A549 (cell line): ENCODE results near the gene DMAC2.

Experiments used
- ESRRA ChIP-seq: fragments of 150-350 bp; IDR thresholded peaks from 2 replicates; pipeline ENCODE4 v1.6.1; 2014; ENCODE audit warnings: mild to moderate bottlenecking, low read length, borderline replicate concordance
- MAZ ChIP-seq: fragments of 150-350 bp; IDR thresholded peaks from 2 replicates; pipeline ENCODE4 v1.6.1; 2014; ENCODE audit warnings: antibody characterized with exemption, low read depth, low read length, borderline replicate concordance
- POLR2A ChIP-seq: IDR thresholded peaks from 2 replicates; pipeline ENCODE4 v1.6.1; 2012; ENCODE audit warnings: mild to moderate bottlenecking, low read length
- TF ChIP-seq, protein P1 (sequence below): fragments of >200 bp; sonication (Bioruptor Twin); formaldehyde crosslinking; IDR thresholded peaks from 3 replicates; pipeline ENCODE4 v1.5.1; 2016
- TF ChIP-seq, protein P2 (sequence below): fragments of 200-600 bp; sonication (generic); IDR thresholded peaks from 2 replicates; pipeline ENCODE4 v1.6.1; 2016; ENCODE audit warnings: antibody characterized with exemption, mild to moderate bottlenecking, moderate library complexity
- TF ChIP-seq, protein P3 (sequence below): fragments of 150-350 bp; IDR thresholded peaks from 2 replicates; pipeline ENCODE4 v1.6.1; 2014; ENCODE audit warnings: low read depth, mild to moderate bottlenecking, low read length
- TF ChIP-seq, protein P4 (sequence below): IDR thresholded peaks from 2 replicates; pipeline ENCODE4 v1.6.1; 2012
- TF ChIP-seq, protein P5 (sequence below): fragments of 250-450 bp; sonication (Bioruptor Pico); IDR thresholded peaks from 2 replicates; pipeline ENCODE4 v1.5.0; 2021; ENCODE audit warnings: mild to moderate bottlenecking, moderate library complexity, borderline replicate concordance

DNA sequence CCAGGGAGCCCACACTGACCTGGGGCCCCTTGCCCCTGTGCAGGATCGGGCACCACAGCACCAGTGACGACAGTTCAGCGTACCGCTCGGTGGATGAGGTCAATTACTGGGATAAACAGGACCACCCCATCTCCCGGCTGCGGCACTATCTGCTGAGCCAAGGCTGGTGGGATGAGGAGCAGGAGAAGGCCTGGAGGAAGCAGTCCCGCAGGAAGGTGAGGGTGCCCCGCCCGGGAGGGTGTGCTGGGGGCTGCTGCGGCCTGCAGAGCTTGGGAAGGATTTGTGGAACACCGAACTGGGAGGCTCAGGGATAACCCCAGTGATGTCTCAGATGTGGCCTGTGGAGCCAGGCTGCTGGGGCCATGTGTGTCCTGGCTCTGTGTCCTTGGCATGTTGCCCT lies 16.8 kb downstream of the DMAC2 start:
- no peak for TF ChIP-seq POLR2A
- TF ChIP-seq, protein P1, sequence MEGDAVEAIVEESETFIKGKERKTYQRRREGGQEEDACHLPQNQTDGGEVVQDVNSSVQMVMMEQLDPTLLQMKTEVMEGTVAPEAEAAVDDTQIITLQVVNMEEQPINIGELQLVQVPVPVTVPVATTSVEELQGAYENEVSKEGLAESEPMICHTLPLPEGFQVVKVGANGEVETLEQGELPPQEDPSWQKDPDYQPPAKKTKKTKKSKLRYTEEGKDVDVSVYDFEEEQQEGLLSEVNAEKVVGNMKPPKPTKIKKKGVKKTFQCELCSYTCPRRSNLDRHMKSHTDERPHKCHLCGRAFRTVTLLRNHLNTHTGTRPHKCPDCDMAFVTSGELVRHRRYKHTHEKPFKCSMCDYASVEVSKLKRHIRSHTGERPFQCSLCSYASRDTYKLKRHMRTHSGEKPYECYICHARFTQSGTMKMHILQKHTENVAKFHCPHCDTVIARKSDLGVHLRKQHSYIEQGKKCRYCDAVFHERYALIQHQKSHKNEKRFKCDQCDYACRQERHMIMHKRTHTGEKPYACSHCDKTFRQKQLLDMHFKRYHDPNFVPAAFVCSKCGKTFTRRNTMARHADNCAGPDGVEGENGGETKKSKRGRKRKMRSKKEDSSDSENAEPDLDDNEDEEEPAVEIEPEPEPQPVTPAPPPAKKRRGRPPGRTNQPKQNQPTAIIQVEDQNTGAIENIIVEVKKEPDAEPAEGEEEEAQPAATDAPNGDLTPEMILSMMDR: no peak
- TF ChIP-seq, protein P2, sequence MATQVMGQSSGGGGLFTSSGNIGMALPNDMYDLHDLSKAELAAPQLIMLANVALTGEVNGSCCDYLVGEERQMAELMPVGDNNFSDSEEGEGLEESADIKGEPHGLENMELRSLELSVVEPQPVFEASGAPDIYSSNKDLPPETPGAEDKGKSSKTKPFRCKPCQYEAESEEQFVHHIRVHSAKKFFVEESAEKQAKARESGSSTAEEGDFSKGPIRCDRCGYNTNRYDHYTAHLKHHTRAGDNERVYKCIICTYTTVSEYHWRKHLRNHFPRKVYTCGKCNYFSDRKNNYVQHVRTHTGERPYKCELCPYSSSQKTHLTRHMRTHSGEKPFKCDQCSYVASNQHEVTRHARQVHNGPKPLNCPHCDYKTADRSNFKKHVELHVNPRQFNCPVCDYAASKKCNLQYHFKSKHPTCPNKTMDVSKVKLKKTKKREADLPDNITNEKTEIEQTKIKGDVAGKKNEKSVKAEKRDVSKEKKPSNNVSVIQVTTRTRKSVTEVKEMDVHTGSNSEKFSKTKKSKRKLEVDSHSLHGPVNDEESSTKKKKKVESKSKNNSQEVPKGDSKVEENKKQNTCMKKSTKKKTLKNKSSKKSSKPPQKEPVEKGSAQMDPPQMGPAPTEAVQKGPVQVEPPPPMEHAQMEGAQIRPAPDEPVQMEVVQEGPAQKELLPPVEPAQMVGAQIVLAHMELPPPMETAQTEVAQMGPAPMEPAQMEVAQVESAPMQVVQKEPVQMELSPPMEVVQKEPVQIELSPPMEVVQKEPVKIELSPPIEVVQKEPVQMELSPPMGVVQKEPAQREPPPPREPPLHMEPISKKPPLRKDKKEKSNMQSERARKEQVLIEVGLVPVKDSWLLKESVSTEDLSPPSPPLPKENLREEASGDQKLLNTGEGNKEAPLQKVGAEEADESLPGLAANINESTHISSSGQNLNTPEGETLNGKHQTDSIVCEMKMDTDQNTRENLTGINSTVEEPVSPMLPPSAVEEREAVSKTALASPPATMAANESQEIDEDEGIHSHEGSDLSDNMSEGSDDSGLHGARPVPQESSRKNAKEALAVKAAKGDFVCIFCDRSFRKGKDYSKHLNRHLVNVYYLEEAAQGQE: no peak
- TF ChIP-seq, protein P3, sequence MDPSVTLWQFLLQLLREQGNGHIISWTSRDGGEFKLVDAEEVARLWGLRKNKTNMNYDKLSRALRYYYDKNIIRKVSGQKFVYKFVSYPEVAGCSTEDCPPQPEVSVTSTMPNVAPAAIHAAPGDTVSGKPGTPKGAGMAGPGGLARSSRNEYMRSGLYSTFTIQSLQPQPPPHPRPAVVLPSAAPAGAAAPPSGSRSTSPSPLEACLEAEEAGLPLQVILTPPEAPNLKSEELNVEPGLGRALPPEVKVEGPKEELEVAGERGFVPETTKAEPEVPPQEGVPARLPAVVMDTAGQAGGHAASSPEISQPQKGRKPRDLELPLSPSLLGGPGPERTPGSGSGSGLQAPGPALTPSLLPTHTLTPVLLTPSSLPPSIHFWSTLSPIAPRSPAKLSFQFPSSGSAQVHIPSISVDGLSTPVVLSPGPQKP: no peak
- TF ChIP-seq, protein P4, sequence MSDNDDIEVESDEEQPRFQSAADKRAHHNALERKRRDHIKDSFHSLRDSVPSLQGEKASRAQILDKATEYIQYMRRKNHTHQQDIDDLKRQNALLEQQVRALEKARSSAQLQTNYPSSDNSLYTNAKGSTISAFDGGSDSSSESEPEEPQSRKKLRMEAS: no peak
- TF ChIP-seq ESRRA: no peak
- TF ChIP-seq, protein P5, sequence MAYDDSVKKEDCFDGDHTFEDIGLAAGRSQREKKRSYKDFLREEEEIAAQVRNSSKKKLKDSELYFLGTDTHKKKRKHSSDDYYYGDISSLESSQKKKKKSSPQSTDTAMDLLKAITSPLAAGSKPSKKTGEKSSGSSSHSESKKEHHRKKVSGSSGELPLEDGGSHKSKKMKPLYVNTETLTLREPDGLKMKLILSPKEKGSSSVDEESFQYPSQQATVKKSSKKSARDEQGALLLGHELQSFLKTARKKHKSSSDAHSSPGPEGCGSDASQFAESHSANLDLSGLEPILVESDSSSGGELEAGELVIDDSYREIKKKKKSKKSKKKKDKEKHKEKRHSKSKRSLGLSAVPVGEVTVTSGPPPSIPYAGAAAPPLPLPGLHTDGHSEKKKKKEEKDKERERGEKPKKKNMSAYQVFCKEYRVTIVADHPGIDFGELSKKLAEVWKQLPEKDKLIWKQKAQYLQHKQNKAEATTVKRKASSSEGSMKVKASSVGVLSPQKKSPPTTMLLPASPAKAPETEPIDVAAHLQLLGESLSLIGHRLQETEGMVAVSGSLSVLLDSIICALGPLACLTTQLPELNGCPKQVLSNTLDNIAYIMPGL (CRISPR knock-in tag): no peak
- TF ChIP-seq MAZ: no peak
